K562 (cell line): ENCODE measurements around the gene FARSB. TPM values are rescaled to one million over a fixed set of nuclear protein-coding genes. Genes with fewer than 3 reads are reported as not detected.

Experiments used
- ATAC-seq: fragments of 200-7000 bp; cut with Tn5 transposase; 3 replicates; pipeline ENCODE4 v1.9.1; 2020; ENCODE audit warnings: moderate library complexity
- BruUV-seq: library from RNA; stranded (reverse); fragments of 400-500 nt; replicated peaks from 2 replicates; lab custom pipeline; 2021; lab: Mats Ljungman, UMichigan
- CTCF ChIA-PET: fragments of 300-600 bp; formaldehyde crosslinking; extraction: SDS; loops from one replicate; lab custom pipeline; 2021; ENCODE audit warnings: low intra/inter-chr PET ratio; lab: Yijun Ruan, JAX
- POLR2A ChIA-PET: fragments of 300-600, 350-650 bp; sonication (Branson Sonifier 250); formaldehyde crosslinking; extraction: SDS; loops from one replicate; lab custom pipeline; 2021; ENCODE audit warnings: antibody characterized with exemption, inconsistent platforms; lab: Yijun Ruan, JAX
- DNase-seq, 4 experiments: peaks; one replicate each; pipeline versions ENCODE4 v3.0.0 to v3.0.0-alpha.2; 2011 to 2018; ENCODE audit warnings: low spot score in 3 of 4, mixed read lengths in 3 of 4; ENCODE audit errors: extremely low read depth in 1 of 4
- FAIRE-seq: peaks from 2 replicates; lab custom pipeline; 2011; peaks lifted over from hg19 to GRCh38; lab: Jason Lieb, UNC
- H2AFZ ChIP-seq: 2 replicates; pipeline ENCODE4 v1.6.0; 2011; ENCODE audit warnings: low read depth, low read length, control low read depth, inconsistent platforms
- H3K27ac ChIP-seq: fragments of 200-600 bp; 3 replicates; pipeline ENCODE4 v1.8.0; 2011; ENCODE audit warnings: low read depth, mild to moderate bottlenecking, control low read depth, inconsistent platforms, low read length, moderate library complexity, mixed read lengths; ENCODE audit errors: extremely low read depth
- H3K27me3 ChIP-seq, 2 experiments: fragments of 300-600 bp in 1 of 2; 2 replicates in 1 of 2; 3 replicates in 1 of 2; pipeline versions ENCODE4 v1.6.0 to v1.8.0; 2011; ENCODE audit warnings: inconsistent platforms in 2 of 2, low read length in 2 of 2, mild to moderate bottlenecking in 1 of 2, mixed read lengths in 1 of 2, moderate library complexity in 1 of 2; ENCODE audit not compliant: control insufficient read depth in 2 of 2, insufficient read depth in 2 of 2
- H3K36me3 ChIP-seq: fragments of 300-600 bp; 3 replicates; pipeline ENCODE4 v1.8.0; 2011; ENCODE audit warnings: mild to moderate bottlenecking, low read length, inconsistent platforms; ENCODE audit not compliant: control insufficient read depth, insufficient read depth
- H3K4me1 ChIP-seq, 2 experiments: fragments of 200-600 bp in 1 of 2; replicated peaks in 1 of 2; 2 replicates in 1 of 2; 3 replicates in 1 of 2; pipeline versions ENCODE4 v1.5.1 to v1.8.0; 2011; ENCODE audit warnings: inconsistent platforms in 2 of 2, low read length in 2 of 2, mild to moderate bottlenecking in 1 of 2, mixed read lengths in 1 of 2, moderate library complexity in 1 of 2; ENCODE audit not compliant: control insufficient read depth in 2 of 2, insufficient read depth in 2 of 2
- H3K4me2 ChIP-seq: 2 replicates; pipeline ENCODE4 v1.6.1; 2011; ENCODE audit warnings: low read length, control low read depth, inconsistent platforms, mixed read lengths; ENCODE audit not compliant: insufficient read depth
- H3K4me3 ChIP-seq: fragments of 200-600 bp; sonication (generic), shearing (Covaris generic); 2 replicates; pipeline ENCODE4 v1.5.1; 2016; ENCODE audit warnings: control low read depth, inconsistent platforms
- H3K79me2 ChIP-seq: fragments of 200-600 bp; 3 replicates; pipeline ENCODE4 v1.8.0; 2011; ENCODE audit warnings: low read length, inconsistent platforms; ENCODE audit not compliant: control insufficient read depth, insufficient read depth
- H3K9ac ChIP-seq, 2 experiments: 2 replicates each; pipeline versions ENCODE4 v1.6.0 to v1.6.1; 2011; ENCODE audit warnings: low read depth in 2 of 2, low read length in 2 of 2, control low read depth in 1 of 2, inconsistent platforms in 1 of 2, mild to moderate bottlenecking in 1 of 2, mixed read lengths in 1 of 2; ENCODE audit not compliant: insufficient read depth in 1 of 2
- H3K9me1 ChIP-seq: one replicate; pipeline ENCODE4 v1.6.0; 2011; ENCODE audit warnings: inconsistent platforms, mild to moderate bottlenecking, low read length, moderate library complexity; ENCODE audit not compliant: control insufficient read depth, insufficient read depth
- H3K9me3 ChIP-seq: replicated peaks from 2 replicates; pipeline ENCODE4 v1.5.1; 2011; ENCODE audit warnings: low read depth, low read length, inconsistent platforms; ENCODE audit not compliant: control insufficient read depth, insufficient read depth
- H4K20me1 ChIP-seq: replicated peaks from 2 replicates; pipeline ENCODE4 v1.6.1; 2011; ENCODE audit warnings: low read length, inconsistent platforms, mixed read lengths; ENCODE audit not compliant: control insufficient read depth, insufficient read depth
- DDX20 ChIP-seq: fragments of 450-650 bp; IDR thresholded peaks from 2 replicates; pipeline ENCODE4 v1.6.1; 2016; ENCODE audit warnings: missing genetic modification characterization, low read depth, mild to moderate bottlenecking, missing compliant biosample characterization, moderate library complexity
- KAT8 ChIP-seq: fragments of 450-650 bp; IDR thresholded peaks from 2 replicates; pipeline ENCODE4 v1.6.1; 2016; ENCODE audit warnings: low read depth, mild to moderate bottlenecking
- PREB ChIP-seq: sonication (generic); formaldehyde crosslinking; IDR thresholded peaks from 2 replicates; pipeline ENCODE4 v1.8.1; 2023; ENCODE audit warnings: mild to moderate bottlenecking, missing genetic modification reagents
- SAFB ChIP-seq: fragments of 200-400 bp; formaldehyde crosslinking; IDR thresholded peaks from 2 replicates; pipeline ENCODE4 v1.6.1; 2017; ENCODE audit warnings: low read depth, low read length, borderline replicate concordance
- TEAD1 ChIP-seq, 2 experiments: fragments of 450-650 bp in 1 of 2; sonication (generic) in 1 of 2; formaldehyde crosslinking; IDR thresholded peaks; 2 replicates each; pipeline versions ENCODE4 v1.4.0 to v1.8.0; 2020 to 2022; ENCODE audit warnings: mild to moderate bottlenecking in 2 of 2, missing genetic modification reagents in 1 of 2
- ZNF280B ChIP-seq: fragments of 250-450 bp; sonication (Bioruptor Pico); IDR thresholded peaks from 2 replicates; pipeline ENCODE4 v1.5.1; 2021; ENCODE audit warnings: mild to moderate bottlenecking
- ZNF354B ChIP-seq: fragments of 250-450 bp; sonication (Bioruptor Pico); IDR thresholded peaks from 2 replicates; pipeline ENCODE4 v1.4.0; 2020
- ZNF561 ChIP-seq: fragments of 450-650 bp; formaldehyde crosslinking; conservative IDR thresholded peaks from 2 replicates; pipeline ENCODE4 v1.4.0; 2020; ENCODE audit warnings: mild to moderate bottlenecking, moderate library complexity
- WGBS: fragments of 100-300 bp; shearing (Covaris generic); methylation state at CpG from one replicate; pipeline ENCODE4 v1.1.6; 2016; ENCODE audit warnings: low coverage, mixed read lengths; ENCODE audit not compliant: insufficient coverage; ENCODE audit errors: missing lambda C conversion rate; 5-methylcytosine and 5-hydroxymethylcytosine counted together
- in situ Hi-C: fragments of 300-500 bp; cut with MboI; formaldehyde crosslinking; loops from 4 replicates; pipeline ENCODE4 v1.15.0; 2018; ENCODE audit warnings: inconsistent platforms, mixed read lengths
- intact Hi-C: fragments of 100-400 bp; cut with micrococcal nuclease; formaldehyde crosslinking; loops from 2 replicates; pipeline ENCODE4 v1.14.2; 2022
- polyA plus RNA-seq, 8 experiments: library from polyadenylated mRNA; depleted of rRNA in 4 of 8; stranded (reverse) in 5 of 8; unstranded in 3 of 8; fragments of >200 nt; fragmentation: Nextera tagmentation in 2 of 8; fragmentation: Illumina TruSeq in 1 of 8; extraction: Ambion mirVana in 2 of 8; extraction: Trizol in 1 of 8; gene quantifications; 2 replicates each; pipeline versions ENCODE4 v1.2.1 to v1.2.3, GENCODE V29; 2011 to 2014; ENCODE audit warnings: inconsistent platforms in 1 of 8, missing spikeins in 1 of 8
- total RNA-seq, 7 experiments: library from RNA; depleted of rRNA in 6 of 7; stranded (reverse); fragments of >200 nt in 6 of 7; fragmentation: Illumina TruSeq in 2 of 7; extraction: Trizol in 2 of 7; gene quantifications; 2 replicates each; pipeline versions ENCODE4 v1.2.1 to v1.2.3, GENCODE V29; 2011 to 2021; ENCODE audit warnings: low replicate concordance in 1 of 7

Gene FARSB
- total and polyA plus RNA-seq, 9 of the 15 experiments (the other 6 are each of a cell fraction or from before 2014, with no cell fraction given), result 26.6 to 171 (median 55.7) TPM

DNA sequence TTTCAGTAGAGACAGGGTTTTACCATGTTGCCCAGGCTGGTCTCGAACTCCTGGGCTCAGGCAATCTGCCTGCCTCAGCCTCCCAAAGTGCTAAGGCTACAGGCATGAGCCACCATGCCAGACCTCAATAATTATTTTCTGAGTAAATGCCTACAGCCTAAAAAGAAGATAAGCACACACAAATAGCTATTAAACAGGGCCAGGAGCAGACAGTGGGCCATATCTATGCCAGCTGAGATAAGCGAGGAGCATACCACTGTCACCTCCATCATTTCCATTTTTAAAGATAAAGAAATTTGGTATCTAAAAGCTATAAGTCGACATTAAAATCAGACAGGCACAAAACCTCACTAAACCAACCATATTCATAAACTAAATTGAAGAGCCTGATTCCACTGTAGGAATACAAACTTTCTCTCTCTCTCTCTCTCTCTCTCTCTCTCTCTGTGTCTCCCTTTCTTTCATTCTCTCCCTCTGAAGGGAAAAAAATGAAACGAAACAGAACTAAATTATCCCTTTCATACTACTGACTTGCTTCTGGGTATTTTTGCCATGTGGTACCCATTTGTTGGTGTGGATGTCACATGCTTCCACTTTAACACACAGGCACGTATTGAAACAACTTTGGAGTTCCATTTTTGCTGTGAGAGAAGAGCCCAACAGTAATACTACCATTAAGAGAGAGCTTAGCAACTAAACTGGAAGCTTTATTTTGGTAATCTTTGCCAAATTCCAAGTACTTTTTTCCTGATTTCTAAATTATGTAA, 51.0 kb downstream of the FARSB start:
- no peak for ATAC-seq
- in situ Hi-C loops, result no loop called here

More for the DNA sequence above, 51.0 kb downstream of the FARSB start:
- intact Hi-C loops, result no loop called here
- TF ChIP-seq ZNF280B (CRISPR knock-in tag) (no peak), ZNF561 (no peak), DDX20 (tag) (no peak), KAT8 (no peak), PREB (no peak), SAFB (no peak), ZNF354B (CRISPR knock-in tag) (no peak), TEAD1 (CRISPR knock-in tag; IDR thresholded peaks at IDR 0.05) (no peak)
- FAIRE-seq (no peak), DNase-seq (no peak)
- H3K79me2 ChIP-seq, result peaks cover 7% of the 10 kb centered on the region; the same call in 2 of the 3 replicates
- H3K27me3 ChIP-seq, result no peaks in the 10 kb centered on the region
- H3K27ac ChIP-seq, result no peak overlapping the region
- ChIA-PET POLR2A (no interaction called here), CTCF (no interaction called here)
- no peak overlapping the region for H3K4me3 ChIP-seq
- no TSS peak for BruUV-seq
- H4K20me1 ChIP-seq, result no peaks in the 10 kb centered on the region
- WGBS, result 84% methylated on average over 3 of the region's 5 CpGs
- H3K36me3 ChIP-seq, result peaks cover 65% of the 10 kb centered on the region
- no peaks in the 10 kb centered on the region for H3K9me1 ChIP-seq
- H3K9me3 ChIP-seq, result no peaks in the 10 kb centered on the region
- no peak overlapping the region for H2AFZ ChIP-seq
- H3K4me2 ChIP-seq, result no peak overlapping the region
- H3K4me1 ChIP-seq, result no peaks in the 10 kb centered on the region
- H3K9ac ChIP-seq, result no peak overlapping the region
